ENCODE measurements around the gene AOC1.

The AOC1 gene

DNA sequence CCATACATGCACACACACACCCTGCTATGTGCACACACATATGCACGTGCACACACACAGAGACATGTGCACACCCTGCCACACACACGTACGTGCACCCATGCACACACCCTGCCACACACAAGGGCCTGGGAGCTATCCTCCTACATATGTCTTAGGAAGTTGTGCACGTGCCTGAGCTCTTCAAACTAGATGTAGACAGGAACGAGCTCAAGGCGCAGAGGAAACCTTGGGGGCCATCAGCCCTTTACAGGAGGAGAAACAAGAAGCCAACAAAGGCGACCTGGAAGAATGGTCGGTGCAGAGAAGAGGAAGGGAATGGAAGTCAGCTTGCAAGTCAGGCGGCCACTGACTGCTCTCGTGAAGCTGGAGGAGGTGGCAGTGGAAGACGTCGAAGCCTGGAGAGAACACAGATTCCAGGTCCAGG, 58.7 kb downstream of the AOC1 start:
- Histone ChIP-seq H3K4me3 (ENCODE audit: low read depth, low read length) (no peak overlapping the region), H3K9ac (ENCODE audit: low read length) (no peak overlapping the region), H3K27me3 (ENCODE audit: control insufficient read depth, insufficient read depth, low read length) (peaks cover 25% of the 10 kb centered on the region), H3K4me1 (ENCODE audit: control insufficient read depth, insufficient read depth, low read length) (peaks cover 8% of the 10 kb centered on the region), H3K27ac (ENCODE audit: low read depth, low read length) (no peak overlapping the region), H3K36me3 (ENCODE audit: control insufficient read depth, insufficient read depth, low read length) (no peaks in the 10 kb centered on the region), H3K9me3 (ENCODE audit: control insufficient read depth, insufficient read depth, low read depth, low read length) (no peaks in the 10 kb centered on the region)
